Measurements from ENCODE around the gene CEP63.

DNA sequence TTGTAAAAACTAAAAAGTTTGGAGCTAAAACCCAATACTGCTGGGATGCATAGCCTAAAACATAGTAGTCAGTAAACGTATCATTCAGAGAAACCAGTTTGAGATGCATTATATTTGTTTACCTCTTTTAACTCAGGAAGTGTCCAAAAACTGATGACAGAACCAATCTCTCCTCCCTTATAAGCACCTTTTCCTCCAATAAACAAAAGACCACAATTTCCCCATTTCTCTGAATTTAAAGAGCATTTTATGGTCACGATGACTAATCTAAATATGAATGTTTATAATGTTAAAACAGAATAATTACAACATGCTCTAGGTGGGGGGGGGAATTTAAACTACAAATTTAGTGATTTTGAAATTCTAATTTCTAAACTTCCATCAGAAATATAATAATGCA lies 58.5 kb downstream of the CEP63 start:
- TF ChIP-seq, protein P1, sequence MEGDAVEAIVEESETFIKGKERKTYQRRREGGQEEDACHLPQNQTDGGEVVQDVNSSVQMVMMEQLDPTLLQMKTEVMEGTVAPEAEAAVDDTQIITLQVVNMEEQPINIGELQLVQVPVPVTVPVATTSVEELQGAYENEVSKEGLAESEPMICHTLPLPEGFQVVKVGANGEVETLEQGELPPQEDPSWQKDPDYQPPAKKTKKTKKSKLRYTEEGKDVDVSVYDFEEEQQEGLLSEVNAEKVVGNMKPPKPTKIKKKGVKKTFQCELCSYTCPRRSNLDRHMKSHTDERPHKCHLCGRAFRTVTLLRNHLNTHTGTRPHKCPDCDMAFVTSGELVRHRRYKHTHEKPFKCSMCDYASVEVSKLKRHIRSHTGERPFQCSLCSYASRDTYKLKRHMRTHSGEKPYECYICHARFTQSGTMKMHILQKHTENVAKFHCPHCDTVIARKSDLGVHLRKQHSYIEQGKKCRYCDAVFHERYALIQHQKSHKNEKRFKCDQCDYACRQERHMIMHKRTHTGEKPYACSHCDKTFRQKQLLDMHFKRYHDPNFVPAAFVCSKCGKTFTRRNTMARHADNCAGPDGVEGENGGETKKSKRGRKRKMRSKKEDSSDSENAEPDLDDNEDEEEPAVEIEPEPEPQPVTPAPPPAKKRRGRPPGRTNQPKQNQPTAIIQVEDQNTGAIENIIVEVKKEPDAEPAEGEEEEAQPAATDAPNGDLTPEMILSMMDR (IDR thresholded peaks at IDR 0.05; ENCODE audit: poor library complexity), result no peak
- TF ChIP-seq EZH2 (IDR thresholded peaks at IDR 0.05; ENCODE audit: borderline replicate concordance), result no peak

Data from hepatocyte (in vitro differentiated cells).